Measurements from ENCODE around the gene ARHGEF12.

The ARHGEF12 gene

DNA sequence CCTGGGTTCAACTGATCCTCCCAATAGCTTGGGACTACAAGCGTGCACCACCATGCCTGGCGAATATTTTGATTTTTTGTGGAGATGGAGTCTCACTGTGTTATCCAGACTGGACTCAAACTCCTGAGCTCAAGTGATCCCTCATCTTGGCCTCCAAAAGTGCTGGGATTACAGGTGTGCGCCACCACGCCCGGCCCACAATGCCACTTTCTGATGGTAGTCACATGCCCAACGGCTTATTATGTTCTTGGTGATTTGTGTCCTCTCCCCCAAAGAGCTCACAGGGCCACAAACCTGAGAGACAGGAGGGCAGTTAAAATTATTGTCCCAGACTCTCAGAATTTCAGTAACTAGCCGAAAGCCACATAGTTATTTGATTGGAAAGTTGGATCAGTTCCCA, 185.0 kb downstream of the ARHGEF12 start:
- no peak for DNase-seq

DNA sequence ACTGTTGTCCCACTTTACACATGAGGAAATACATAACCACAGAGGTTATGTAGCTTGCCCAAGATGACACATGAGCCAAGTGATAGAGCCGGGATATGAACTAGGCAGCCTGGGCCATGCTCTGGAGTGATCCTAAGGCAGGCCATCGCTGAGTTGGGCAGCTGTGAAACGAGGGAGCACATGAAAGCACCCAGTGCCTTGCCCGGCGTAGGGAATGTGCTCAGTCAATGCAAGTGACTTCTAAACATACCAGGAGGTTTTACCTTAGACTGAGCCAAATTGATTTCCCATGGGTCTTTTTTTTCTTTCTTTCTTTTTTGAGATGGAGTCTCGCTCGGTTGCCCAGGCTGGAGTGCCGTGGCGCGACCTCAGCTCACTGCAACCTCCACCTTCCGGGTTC, 185.8 kb downstream of the ARHGEF12 start:
- DNase-seq = no peak

DNA sequence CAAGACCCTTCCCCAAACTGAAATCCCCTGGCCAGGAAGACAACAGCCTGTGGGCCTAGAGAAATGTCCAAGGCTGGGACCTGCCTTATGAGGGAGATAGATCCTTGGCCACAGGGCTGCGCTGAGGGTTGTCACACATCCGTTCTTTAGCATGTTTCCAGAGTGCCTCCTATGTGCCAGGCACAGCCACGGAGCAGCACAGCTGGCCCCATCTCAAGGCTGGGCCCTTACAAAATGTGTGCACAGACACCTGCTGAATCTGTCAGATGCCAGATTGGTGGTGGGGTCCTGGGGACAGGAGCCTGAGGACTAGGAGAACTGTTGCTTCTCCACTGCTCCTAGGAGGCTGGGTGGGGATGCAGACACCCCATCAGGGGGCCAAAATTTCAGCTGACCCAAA, 186.5 kb downstream of the ARHGEF12 start:
- no peak for DNase-seq

DNA sequence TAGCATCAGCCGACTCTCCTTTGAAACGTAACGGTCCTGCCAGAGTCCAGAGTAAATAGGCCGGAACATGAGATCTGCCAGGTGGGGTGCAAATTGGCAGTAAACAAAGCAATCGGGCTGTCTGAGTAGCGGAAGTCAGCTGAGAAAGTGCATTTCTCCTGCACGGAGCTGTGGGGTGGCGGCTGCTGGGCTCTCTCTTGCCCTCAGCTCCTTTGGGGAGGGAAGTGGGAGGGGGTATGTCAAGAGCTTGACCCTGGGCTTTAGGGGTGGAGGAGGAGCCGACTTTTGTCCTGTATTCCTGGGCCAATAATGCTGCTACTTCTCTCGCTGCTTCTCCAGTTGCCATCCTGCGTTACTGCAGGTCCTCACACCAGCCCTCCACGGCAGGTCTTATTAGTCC, 187.0 kb downstream of the ARHGEF12 start:
- DNase-seq = no peak

DNA sequence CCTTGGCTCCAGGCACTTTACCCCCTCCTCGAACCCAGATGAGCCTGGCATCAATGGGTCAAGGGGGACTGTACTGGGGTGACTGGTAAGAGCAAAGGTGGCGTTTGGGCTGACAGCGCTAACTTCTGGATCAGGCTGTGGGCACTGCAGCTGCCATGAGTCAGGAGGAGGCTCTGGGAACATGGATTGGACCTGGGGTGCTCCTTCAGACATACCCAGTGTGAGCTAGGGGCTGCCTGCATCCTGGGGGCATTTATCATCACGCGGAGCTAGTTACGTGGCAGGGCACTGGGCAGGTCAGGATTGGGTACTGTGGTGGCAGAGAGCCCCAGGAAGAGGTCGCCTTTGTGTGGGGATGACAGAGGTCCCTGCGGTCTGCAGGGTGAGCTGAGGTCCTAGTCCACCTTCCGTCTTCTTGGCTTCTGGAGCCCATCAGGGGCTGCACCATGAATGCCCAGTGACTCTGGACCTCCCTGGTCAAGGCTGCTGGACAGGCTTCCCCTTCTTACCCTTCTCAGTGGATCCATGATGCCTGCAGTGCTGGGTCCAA, 188.4 kb downstream of the ARHGEF12 start:
- no peak for DNase-seq

DNA sequence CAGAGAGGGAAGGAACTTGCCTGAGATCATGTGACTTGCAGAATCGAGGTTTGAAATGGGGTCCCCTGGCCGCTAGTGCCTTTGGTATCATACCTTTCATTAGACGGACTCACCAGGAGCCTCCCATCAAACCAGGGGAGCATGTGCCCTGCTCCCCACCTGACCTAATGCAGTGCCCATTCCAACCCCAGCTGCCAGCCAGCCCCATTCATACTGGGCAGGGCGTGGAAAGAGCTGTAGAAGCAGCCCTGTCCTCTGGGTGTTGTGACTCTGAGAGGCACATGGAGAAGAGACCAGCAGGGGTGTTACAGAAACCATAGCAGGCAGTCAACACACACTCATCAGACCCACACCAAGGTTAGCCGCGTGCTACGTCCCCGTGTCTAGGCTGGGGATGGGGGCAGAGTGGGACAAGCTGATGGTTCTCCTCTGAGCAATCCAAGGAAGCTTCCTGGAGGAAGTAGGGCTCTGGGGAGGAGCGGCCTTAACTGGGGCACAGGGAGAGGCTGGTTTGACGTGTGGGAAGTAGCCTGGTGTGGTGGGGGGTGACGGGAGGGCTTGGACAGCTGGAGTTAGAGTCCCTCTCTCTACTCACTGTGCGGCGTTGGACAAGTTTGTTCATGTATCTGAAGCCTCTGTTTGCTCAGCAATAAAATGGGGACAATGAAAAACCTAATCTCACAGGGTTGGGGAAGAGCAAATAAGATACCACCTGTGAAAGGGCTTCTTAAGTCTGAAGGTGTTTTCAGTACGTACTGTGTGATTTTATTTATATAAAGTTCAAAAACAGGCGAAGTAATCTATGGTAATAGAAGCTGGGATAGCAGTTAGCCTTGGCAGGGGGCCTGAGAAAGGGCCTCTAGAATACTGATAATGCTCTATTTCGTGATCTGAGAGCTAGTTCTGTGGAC, 189.3 kb downstream of the ARHGEF12 start:
- DNase-seq = no peak

DNA sequence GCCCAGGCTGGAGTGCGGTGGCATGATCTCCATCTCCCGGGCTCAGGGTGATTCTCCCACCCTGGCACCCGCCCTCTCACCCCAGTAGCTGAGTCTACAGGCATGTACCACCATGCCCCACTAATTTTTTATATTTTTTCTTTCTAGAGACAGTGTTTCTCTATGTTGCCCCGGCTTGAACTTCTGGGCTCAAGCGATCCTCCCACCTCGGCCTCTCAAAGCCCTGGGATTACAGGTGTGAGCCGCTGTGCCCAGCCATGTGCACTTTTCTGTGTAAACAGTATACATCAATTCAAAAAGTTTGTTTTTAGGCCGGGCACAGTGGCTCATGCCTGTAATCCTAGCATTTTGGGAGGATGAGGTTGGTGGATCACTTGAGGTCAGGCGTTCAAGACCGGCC, 190.0 kb downstream of the ARHGEF12 start:
- no peak for DNase-seq

DNA sequence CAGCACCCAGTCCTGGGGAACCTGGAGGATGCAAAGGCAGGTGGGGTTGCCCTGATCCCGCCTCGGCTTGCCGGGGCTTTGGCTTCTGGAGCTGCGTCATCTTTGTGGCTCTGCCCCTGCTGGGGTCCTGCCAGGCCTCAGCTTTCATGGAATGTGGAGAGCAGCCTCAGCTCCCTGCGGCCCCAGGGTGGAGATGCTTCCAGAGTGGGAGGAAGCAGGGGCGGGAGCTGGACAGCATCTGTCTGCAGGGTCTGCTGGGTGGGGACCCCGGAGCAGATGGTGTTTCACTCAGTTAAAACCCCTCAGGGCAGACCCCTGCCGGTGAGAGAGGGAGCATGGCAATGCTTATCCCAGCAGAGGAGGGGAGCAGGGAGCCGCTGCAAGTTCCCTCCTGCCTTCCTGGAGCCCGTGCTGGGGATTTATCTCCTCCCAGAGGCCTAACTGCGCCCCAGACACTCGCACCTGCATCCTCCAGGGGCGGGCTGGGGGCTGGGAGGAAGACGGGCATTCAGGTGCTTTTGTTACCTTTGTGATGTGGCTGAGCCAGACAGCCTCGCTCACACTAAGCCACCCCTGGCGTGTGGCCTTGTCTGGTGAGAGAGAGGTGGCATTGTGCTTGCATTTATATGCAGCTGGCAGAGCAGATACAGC, 191.0 kb downstream of the ARHGEF12 start:
- DNase-seq = no peak

DNA sequence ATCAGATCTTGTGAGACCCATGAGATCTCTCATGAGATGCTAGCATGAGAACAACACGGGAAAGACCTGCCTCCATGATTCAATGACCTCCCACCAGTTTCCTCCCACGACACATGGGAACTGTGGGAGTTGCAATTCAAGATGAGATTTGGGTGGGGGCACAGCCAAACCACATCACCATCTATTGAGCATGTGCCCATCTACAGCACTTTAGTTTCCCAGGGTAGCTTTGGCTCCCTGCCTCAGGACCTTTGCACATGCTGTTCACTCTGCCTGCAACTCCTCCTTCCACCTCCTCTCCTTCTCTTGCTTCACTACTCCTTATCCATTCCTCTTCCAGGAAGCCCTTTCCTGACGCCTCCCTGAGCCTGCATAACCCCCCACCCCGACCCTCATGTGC, 192.5 kb downstream of the ARHGEF12 start:
- DNase-seq = no peak

DNA sequence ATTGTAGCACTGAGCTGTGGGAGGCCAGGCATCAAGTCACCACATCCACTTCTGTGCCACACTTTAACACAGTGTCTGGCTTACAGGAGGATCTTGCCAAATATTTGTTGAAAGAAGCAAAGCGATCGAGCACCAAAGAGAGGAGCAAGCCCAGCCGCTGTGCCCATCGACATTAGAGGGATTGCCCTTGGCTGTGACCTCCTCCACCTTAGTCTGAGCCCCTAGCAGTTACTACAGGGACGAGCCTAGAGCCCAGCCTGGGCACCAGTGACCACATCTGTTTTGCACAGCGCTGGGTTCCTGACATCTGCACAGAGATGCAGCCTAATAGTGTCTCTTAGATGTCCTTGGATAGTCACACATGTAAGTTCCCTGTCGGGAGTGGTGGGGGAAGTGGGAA, 193.0 kb downstream of the ARHGEF12 start:
- no peak for DNase-seq

DNA sequence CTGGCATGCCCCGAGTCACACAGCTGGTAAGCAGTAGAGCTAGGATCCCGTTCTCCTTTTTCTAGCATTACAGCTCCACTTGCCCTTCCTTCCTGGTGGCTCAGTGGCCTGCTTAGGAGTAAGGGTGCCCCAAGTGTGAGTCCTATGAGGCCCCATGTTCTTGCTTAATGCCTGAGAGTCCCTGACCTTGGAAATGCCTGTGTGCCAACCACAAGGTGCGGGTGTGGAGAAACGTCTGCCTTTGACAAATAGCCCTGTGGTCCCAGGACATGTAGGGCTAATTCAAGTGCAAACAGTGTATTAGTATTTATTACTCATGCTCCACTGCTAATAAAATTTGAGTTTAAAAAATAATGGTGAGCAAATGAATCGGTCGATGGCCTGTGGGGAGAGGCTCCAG, 193.7 kb downstream of the ARHGEF12 start:
- DNase-seq = no peak

DNA sequence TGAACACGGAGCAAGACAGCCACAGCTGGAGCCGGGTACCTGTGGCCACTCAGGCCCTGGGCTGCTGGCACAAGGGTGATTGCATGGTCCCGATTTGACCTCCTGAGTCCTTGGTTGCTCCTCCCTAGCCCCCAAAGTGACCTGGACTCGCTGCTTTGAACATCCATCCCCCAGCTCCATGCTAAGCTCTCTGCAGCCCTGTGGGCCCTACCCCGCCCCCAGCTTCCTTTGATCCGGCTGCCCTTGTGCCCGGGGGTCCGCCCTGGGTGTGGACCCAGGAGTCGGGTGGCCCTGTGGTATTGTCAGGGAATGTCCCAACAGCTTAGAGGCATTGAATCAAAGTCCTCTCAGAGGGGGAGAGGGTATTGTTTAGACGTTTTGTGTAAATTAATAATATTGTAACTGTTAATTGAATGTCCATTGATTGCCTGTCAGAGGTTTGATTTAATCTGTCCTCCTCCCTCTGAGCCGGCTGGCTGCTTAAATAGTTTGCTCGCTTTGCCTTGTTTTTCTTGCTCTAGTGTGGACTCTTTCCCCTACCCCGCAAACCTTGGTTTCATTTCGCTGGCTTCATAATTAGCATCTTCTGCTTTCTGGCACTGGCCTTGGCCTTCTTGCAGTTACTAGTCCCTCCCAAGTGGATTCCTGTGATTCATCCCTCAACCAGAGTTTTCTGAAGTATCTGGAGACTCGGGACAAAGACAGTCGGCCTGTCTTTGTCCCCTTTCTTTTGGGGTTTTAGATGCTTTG, 196.0 kb downstream of the ARHGEF12 start:
- no peak for DNase-seq

DNA sequence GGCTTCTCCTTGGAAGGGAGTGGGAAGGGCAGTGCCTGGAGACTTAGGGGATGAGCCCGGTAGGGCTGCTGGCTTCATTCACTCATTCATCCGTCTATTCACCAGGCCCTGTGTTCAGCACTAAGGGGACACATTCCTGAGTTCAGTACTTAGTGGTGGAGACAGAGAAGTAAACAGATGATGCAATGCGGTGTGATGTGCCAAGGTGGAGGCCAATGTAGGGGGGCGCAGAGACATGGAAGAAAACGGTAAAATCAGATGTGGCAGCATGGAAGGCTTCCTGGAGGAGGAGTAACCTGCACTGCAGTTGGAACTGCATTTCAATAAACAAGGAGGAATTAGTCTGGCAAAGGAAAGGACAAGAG, 196.6 kb downstream of the ARHGEF12 start:
- DNase-seq = no peak

DNA sequence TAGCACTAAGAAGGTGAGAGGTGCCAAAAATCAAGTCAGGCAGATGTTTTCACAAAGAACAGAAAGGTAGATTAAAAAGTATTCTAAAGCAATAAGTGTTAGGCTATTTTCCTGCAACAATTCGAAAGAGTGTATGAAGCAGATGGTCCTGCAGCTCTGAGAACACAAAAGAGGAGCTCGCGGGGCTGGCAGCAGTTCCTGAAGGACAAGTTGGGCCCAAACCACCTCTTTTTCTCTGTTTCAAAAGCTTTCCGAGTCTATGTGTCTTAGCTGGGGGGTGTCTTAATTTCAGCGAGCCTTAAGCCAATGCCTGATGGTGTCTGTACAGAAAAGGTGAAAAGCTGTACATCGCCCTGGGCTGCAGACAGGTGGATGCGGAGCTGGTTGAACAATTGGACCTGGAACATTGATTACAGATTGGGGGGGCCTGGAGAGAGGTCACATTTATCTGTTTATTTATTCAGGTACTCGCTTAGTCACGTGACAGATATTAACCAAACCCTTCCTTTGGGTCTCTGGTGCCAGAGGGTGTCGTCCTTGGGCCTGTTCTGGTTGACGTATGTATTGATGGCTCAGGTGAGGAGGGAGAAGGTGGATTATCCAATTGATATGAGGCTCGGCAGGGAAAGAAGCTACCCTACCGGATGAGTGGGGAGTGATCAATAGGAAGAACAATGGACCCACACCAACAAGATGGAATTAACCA, 200.0 kb downstream of the ARHGEF12 start:
- no peak for DNase-seq

DNA sequence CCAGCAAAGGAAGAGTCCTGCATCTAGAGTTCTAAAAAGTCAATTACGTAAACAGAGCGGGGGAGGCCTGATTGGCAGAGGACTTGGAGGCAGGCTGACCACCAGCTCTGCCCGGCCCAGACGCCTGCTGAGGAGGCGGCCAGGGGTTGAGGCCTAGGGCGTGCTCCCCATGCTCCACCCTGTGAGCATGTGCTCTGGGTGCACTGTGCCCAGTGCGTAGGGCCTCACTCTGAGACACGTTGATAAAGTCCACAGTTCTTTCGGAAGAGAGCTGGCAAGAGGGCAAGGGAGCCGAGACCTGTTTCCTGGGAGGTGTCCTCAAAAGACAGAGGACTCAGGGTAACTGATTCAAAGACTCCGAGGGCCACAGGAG, 200.6 kb downstream of the ARHGEF12 start:
- DNase-seq = no peak

DNA sequence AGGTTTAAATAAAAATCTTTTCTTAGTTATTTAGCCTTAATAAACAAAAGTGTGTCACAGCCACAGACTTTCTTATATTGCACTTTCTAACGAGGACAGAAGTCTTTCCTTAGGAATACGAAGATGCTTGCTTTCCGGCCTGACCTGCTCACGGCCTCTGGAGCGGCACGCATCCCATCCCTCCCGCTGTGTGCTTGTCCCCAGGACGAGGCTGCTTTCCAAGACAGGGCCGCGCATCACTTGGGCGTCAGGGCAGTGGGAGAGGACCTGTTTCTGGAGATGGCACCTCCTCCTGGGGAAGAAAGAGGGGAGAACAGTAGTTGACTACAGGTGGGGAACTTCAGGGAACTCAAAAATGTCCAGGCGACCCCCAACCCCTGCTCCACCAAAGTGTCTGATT, 201.8 kb downstream of the ARHGEF12 start:
- no peak for DNase-seq

DNA sequence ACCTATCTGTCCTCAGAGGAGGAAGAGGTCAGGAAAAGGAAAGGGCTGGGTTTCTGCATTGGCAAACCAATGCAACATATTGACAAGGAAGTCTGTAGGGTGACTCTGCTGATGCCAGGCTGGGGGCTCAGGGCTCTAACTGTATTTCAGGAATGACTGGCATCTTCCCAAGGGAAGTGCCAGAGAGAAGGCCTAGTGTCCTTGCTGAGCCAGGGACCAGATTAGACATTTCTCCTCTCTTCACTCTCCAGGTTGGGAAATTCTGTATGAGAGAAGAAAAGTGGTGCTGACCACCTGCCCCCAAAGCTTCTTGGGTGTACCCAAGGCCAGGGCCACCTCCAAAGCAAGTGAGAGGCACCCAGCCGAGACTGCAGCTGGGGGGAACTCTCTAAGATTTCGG, 202.5 kb downstream of the ARHGEF12 start:
- DNase-seq = no peak
